Progenitor cell of endocrine pancreas (in vitro differentiated cells): Measurements from ENCODE around the gene LPGAT1. TPM values are rescaled to one million over a fixed set of nuclear protein-coding genes. Genes with fewer than 3 reads are reported as not detected.

Experiments used
- DNase-seq: peaks from one replicate; pipeline ENCODE4 v3.0.0; 2021; ENCODE audit warnings: low spot score; ENCODE audit not compliant: unreplicated experiment
- H3K27ac Mint-ChIP-seq: 2 replicates; pipeline ENCODE4 v1.8.0; 2021; ENCODE audit warnings: mild to moderate bottlenecking, moderate library complexity, mixed read lengths
- H3K27me3 Mint-ChIP-seq: 2 replicates; pipeline ENCODE4 v1.8.0; 2021; ENCODE audit warnings: mixed read lengths
- H3K36me3 Mint-ChIP-seq: 2 replicates; pipeline ENCODE4 v1.8.0; 2022; ENCODE audit warnings: mixed read lengths; ENCODE audit not compliant: insufficient read depth
- H3K4me1 Mint-ChIP-seq: 2 replicates; pipeline ENCODE4 v1.8.0; 2021; ENCODE audit warnings: low read depth, mixed read lengths
- H3K4me3 Mint-ChIP-seq: 2 replicates; pipeline ENCODE4 v1.8.0; 2021; ENCODE audit warnings: low read depth, mild to moderate bottlenecking, moderate library complexity, mixed read lengths
- H3K9me3 Mint-ChIP-seq: 2 replicates; pipeline ENCODE4 v1.8.0; 2021; ENCODE audit warnings: low read depth, mixed read lengths
- CTCF ChIP-seq: fragments of 200-600 bp; sonication (generic); IDR thresholded peaks from one replicate; pipeline ENCODE4 v1.5.0; 2021; ENCODE audit warnings: antibody characterized with exemption, mild to moderate bottlenecking; ENCODE audit not compliant: unreplicated experiment
- total RNA-seq: library from RNA; stranded (reverse); gene quantifications from 2 replicates; pipeline ENCODE4 v1.2.1, GENCODE V29; 2021

LPGAT1 gene
- total RNA-seq, 1 donor from 2014 or later = 59.5 TPM

- Mint-ChIP-seq H3K4me1 (peaks cover 8% of the 10 kb centered on the region), H3K36me3 (peaks cover 2% of the 10 kb centered on the region), H3K9me3 (no peaks in the 10 kb centered on the region), H3K4me3 (no peak overlapping the region), H3K27me3 (peaks cover 7% of the 10 kb centered on the region), H3K27ac (no peak overlapping the region)
- no peak for DNase-seq
- no peak for TF ChIP-seq CTCF
Measured at GRCh38 chr1:211832661-211833060, 2.1 kb upstream of the LPGAT1 start.

- no peak for TF ChIP-seq CTCF
- peak overlapping the region; percentile 41 for H3K4me3 Mint-ChIP-seq
- DNase-seq = no peak
- no peak overlapping the region for H3K27ac Mint-ChIP-seq
- peaks cover 7% of the 10 kb centered on the region for H3K27me3 Mint-ChIP-seq
- H3K36me3 Mint-ChIP-seq = peaks cover 3% of the 10 kb centered on the region
- H3K4me1 Mint-ChIP-seq = peaks cover 8% of the 10 kb centered on the region
- no peaks in the 10 kb centered on the region for H3K9me3 Mint-ChIP-seq
Measured at GRCh38 chr1:211831558-211832323, 1.2 kb upstream of the LPGAT1 start.

- no peak for TF ChIP-seq CTCF
- Mint-ChIP-seq H3K36me3 (peaks cover 5% of the 10 kb centered on the region), H3K27me3 (peaks cover 7% of the 10 kb centered on the region), H3K4me3 (peak overlapping the region; percentile 87), H3K9me3 (no peaks in the 10 kb centered on the region), H3K4me1 (peaks cover 8% of the 10 kb centered on the region), H3K27ac (peak overlapping the region; percentile 88)
- peak; percentile 24 for DNase-seq
Measured at GRCh38 chr1:211830055-211830327, 572 bp downstream of the LPGAT1 start.

GRCh38 chr1:211829343-211830054 is 1.1 kb downstream of the LPGAT1 start:
- TF ChIP-seq CTCF = peak; percentile 48
- peaks cover 7% of the 10 kb centered on the region for H3K36me3 Mint-ChIP-seq
- peak overlapping the region; percentile 88 for H3K27ac Mint-ChIP-seq
- H3K27me3 Mint-ChIP-seq = peaks cover 6% of the 10 kb centered on the region
- peak overlapping the region; percentile 87 for H3K4me3 Mint-ChIP-seq
- H3K4me1 Mint-ChIP-seq = peaks cover 8% of the 10 kb centered on the region
- no peaks in the 10 kb centered on the region for H3K9me3 Mint-ChIP-seq
- DNase-seq = peak; percentile 16

GRCh38 chr1:211828584-211829342 is 1.8 kb downstream of the LPGAT1 start:
- Mint-ChIP-seq H3K27me3 (peaks cover 3% of the 10 kb centered on the region), H3K4me3 (peak overlapping the region; percentile 87), H3K4me1 (peaks cover 8% of the 10 kb centered on the region), H3K36me3 (peaks cover 7% of the 10 kb centered on the region), H3K27ac (peak overlapping the region; percentile 88), H3K9me3 (no peaks in the 10 kb centered on the region)
- no peak for TF ChIP-seq CTCF
- DNase-seq = no peak
